GM13977 (cell line): ENCODE measurements around the gene IMMP2L.

Experiments
- DNase-seq: peaks from one replicate; pipeline ENCODE4 v3.0.0; 2012; ENCODE audit warnings: low spot score
- CTCF ChIP-seq: IDR thresholded peaks from 2 replicates; pipeline ENCODE4 v1.5.1; 2012; ENCODE audit warnings: mild to moderate bottlenecking, control low read depth; ENCODE audit not compliant: insufficient read depth; ENCODE audit errors: extremely low read depth, missing control alignments
- in situ Hi-C: fragments of 300-500 bp; cut with MboI; formaldehyde crosslinking; loops from one replicate; pipeline ENCODE4 v1.12.0; 2022; ENCODE audit warnings: low sequenced_read_pairs, low pct_unique_long_range_greater_than_20kb, mixed read lengths, inconsistent platforms; ENCODE audit not compliant: unreplicated experiment

Gene IMMP2L

GRCh38 chr7:111363099-111363498, 199.2 kb downstream of the IMMP2L start:
- DNase-seq, result no peak
- TF ChIP-seq CTCF, result no peak
- in situ Hi-C loops, result no loop called here

- TF ChIP-seq CTCF, result no peak
- in situ Hi-C loops, result no loop called here
- no peak for DNase-seq
Measured at GRCh38 chr7:111362506-111363054, 199.7 kb downstream of the IMMP2L start.

- in situ Hi-C loops, result no loop called here
Measured at GRCh38 chr7:111358915-111359314, 203.4 kb downstream of the IMMP2L start.

GRCh38 chr7:111357691-111358090, 204.6 kb downstream of the IMMP2L start:
- in situ Hi-C loops, result no loop called here
- TF ChIP-seq CTCF, result no peak
- DNase-seq, result no peak

More at GRCh38 chr7:111358915-111359314, 203.4 kb downstream of the IMMP2L start:
- no peak for DNase-seq
- no peak for TF ChIP-seq CTCF

DNA sequence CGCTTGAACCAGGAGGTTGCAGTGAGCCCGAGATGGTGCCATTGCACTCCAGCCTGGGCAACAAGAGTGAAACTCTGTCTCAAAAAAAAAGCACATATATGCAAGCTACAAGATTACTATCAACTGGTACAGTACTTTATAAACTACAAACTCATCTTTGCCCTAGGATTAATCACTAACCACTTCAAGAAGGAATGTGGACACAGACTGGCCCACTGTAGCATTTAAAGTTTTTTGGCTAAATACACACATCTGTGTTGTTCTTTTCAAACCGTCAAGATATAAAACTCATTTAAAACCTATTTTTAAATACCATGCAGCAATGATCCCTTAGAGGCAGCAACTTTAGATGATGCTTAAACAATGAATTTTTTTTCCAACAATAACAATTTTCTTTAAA, 205.4 kb downstream of the IMMP2L start:
- DNase-seq, result no peak
- TF ChIP-seq CTCF, result no peak
- in situ Hi-C loops, result no loop called here

- TF ChIP-seq CTCF, result no peak
- DNase-seq, result no peak
- in situ Hi-C loops, result no loop called here
Measured at GRCh38 chr7:111352319-111352718, 210.0 kb downstream of the IMMP2L start.
